Colonic mucosa (tissue), 4 donors: ENCODE measurements around the gene COL6A3. TPM values are rescaled to one million over a fixed set of nuclear protein-coding genes. Genes with fewer than 3 reads are reported as not detected.

Experiments
- DNase-seq: peaks from one replicate; pipeline ENCODE4 v3.0.0-alpha.2; 2020
- H3K27ac ChIP-seq: fragments of 200-600 bp; one replicate; pipeline ENCODE4 v1.8.0; 2021
- H3K27me3 ChIP-seq: fragments of 200-600 bp; one replicate; pipeline ENCODE4 v1.8.0; 2021
- H3K36me3 ChIP-seq: fragments of 200-600 bp; one replicate; pipeline ENCODE4 v1.8.0; 2021
- H3K4me1 ChIP-seq: fragments of 200-600 bp; one replicate; pipeline ENCODE4 v1.8.0; 2021; ENCODE audit warnings: mild to moderate bottlenecking
- H3K4me3 ChIP-seq: fragments of 200-600 bp; one replicate; pipeline ENCODE4 v1.8.0; 2021
- H3K9ac ChIP-seq, 2 donors: one replicate each; pipeline ENCODE4 v1.7.0; 2013; ENCODE audit warnings: control low read depth in 2 of 2, low read depth in 2 of 2, low read length in 2 of 2
- H3K9me3 ChIP-seq: fragments of 200-600 bp; one replicate; pipeline ENCODE4 v1.8.0; 2021
- intact Hi-C: fragments of 100-400 bp; cut with DNase I; formaldehyde crosslinking; loops from one replicate; pipeline ENCODE4 v1.14.1; 2022
- total RNA-seq, 2 donors: library from RNA; stranded (reverse); fragmentation: NEBNext Ultra II Directional in 1 of 2; extraction: Animal tissue kit (Norgen Biotek cat#: 25700) in 1 of 2; gene quantifications; one replicate each; pipeline ENCODE4 v1.2.1, GENCODE V29; 2021
- TF ChIP-seq, protein P1 (sequence below): fragments of 200-600 bp; IDR thresholded peaks from one replicate; pipeline ENCODE4 v1.8.0; 2022; ENCODE audit warnings: antibody characterized with exemption, mild to moderate bottlenecking
- donor health status: healthy.
- donor health status: DM: no; HTN: no; CAD: no.
- donor health status: DM: no; HTN: no; CAD: no.

COL6A3 gene
- total RNA-seq, 2 donors from 2014 or later: 28.4 to 80.9 TPM

DNA sequence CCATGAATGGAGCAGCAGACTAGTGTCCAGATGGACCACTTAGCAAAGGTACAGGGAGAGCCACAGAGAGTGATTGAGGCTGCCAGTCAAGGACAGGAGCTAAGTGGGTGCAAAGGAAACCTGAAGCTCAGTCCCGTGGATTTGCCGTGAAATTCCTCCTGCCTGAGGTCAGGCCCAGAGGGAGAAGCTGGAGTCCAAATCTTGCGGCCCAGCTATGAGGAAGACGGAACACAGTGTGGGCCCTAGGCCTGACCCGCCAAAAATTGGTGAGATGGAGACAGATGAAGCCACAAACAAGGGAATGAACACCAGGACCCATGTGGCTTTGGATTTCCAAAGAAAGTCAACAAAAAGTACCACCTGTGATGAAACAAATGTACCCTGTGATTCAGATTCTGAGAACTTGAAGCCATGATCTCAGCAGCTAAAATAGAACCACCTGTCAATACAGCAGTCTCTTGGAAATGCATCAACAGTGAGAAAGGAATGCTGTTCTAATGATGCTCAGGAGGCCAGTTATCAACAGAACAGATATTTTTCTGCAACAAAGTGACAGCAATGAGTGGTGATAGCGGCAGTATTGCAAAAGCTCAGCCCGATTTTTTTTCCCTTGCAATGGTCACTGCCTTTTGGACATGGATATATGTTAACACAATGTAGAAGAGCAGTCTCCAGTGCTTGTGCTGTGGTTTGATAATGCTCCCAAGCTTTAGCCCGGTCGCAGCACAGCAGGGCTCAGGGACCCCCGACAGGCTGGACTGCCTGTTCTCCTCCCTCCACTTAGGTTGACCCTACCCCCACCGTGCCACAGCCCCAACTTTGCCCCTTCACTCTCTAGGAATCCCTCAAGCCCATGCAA, 10.7 kb downstream of the COL6A3 start:
- Histone ChIP-seq H3K27me3 (no peaks in the 10 kb centered on the region), H3K4me3 (no peak overlapping the region), H3K9me3 (no peaks in the 10 kb centered on the region), H3K4me1 (no peaks in the 10 kb centered on the region), H3K9ac (no peak overlapping the region), H3K27ac (no peak overlapping the region), H3K36me3 (no peaks in the 10 kb centered on the region)
- intact Hi-C loops: no loop called here
- TF ChIP-seq, protein P1, sequence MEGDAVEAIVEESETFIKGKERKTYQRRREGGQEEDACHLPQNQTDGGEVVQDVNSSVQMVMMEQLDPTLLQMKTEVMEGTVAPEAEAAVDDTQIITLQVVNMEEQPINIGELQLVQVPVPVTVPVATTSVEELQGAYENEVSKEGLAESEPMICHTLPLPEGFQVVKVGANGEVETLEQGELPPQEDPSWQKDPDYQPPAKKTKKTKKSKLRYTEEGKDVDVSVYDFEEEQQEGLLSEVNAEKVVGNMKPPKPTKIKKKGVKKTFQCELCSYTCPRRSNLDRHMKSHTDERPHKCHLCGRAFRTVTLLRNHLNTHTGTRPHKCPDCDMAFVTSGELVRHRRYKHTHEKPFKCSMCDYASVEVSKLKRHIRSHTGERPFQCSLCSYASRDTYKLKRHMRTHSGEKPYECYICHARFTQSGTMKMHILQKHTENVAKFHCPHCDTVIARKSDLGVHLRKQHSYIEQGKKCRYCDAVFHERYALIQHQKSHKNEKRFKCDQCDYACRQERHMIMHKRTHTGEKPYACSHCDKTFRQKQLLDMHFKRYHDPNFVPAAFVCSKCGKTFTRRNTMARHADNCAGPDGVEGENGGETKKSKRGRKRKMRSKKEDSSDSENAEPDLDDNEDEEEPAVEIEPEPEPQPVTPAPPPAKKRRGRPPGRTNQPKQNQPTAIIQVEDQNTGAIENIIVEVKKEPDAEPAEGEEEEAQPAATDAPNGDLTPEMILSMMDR: no peak
- DNase-seq: no peak

DNA sequence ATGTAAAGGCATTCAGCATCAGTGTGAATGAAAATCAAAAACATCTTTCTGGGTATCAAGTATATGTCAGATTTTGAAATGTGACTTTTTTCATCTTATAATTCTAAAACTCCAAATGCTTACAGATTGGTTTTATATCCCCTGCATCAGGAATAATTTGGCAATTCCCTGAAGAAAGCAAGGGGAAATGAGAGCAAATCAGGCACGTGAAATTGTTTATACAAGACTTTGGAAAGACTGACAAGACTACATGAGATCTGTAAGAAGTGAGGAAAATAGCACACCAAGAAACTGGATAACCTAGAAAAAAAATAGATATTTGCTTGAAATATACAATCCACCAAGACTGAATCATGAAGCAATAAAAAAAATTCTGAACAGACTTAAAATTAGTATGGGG, 13.8 kb downstream of the COL6A3 start:
- Histone ChIP-seq H3K27me3 (no peaks in the 10 kb centered on the region), H3K4me3 (no peak overlapping the region), H3K27ac (no peak overlapping the region), H3K4me1 (no peaks in the 10 kb centered on the region), H3K9ac (no peak overlapping the region), H3K36me3 (no peaks in the 10 kb centered on the region), H3K9me3 (no peaks in the 10 kb centered on the region)
- TF ChIP-seq, protein P1: no peak
- no peak for DNase-seq
- intact Hi-C loops: no loop called here

DNA sequence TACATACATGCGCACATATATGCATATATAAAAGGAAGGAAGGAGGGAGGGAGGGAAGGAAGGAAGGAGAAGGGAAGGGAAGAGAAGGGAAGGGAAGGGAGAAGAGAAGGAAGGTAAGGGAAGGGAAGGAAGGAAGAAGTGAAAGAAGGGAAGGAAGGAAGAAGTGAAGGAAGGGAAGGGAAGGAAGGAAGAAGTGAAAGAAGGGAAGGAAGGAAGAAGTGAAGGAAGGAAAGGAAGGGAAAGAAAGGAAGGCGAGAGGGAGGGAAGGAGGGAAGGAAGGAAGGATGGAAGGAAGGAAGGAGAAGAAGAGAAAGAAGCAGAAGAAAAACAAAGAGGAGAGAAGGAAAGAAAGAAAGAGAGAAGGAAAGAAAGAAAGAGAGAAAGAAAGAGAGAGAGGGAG, 16.9 kb downstream of the COL6A3 start:
- H3K4me1 ChIP-seq: no peaks in the 10 kb centered on the region
- no peaks in the 10 kb centered on the region for H3K36me3 ChIP-seq
- TF ChIP-seq, protein P1: no peak
- H3K9me3 ChIP-seq: no peaks in the 10 kb centered on the region
- no peak overlapping the region for H3K9ac ChIP-seq
- DNase-seq: no peak
- no peaks in the 10 kb centered on the region for H3K27me3 ChIP-seq
- intact Hi-C loops: no loop called here
- H3K4me3 ChIP-seq: no peak overlapping the region
- no peak overlapping the region for H3K27ac ChIP-seq

DNA sequence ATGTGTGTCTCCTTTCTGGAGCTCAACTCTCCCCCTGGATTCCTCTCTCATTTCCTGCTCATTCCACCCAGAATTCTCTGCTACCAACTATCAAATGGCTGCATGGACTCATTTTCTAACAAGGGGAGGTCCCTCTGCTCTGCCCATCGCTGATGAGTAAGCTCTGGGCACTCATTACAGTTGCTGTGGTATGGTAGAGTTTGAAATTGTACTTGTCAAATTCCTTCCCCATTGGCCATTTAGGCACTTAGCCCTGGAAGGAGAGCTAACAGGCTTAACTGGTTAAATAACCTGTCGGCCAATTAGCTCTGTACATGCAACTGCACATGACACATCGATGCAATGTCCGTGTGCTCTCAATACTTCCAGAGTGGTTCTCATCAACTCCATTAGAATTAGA, 20.4 kb downstream of the COL6A3 start:
- no peaks in the 10 kb centered on the region for H3K36me3 ChIP-seq

DNA sequence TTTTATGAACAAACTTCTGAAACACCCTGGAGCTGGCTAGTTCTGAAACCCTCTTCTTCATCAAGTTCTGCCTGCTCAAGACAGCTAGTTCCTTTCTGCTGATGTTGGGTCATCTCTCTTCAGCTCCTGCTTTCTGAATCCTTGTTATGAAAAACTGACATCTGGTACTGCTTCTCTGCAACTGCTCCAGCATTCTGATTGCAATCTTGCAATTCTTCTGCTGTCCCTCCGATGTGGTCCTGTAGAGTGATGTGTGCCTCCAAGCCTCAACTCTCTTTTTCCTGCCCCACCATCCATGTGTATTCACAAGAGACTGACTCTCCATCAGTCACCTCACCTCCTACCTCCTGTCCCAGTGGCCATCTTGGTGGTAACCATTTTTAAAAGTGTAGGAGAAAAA, 21.8 kb downstream of the COL6A3 start:
- H3K4me3 ChIP-seq: no peak overlapping the region
- H3K9ac ChIP-seq: no peak overlapping the region
- TF ChIP-seq, protein P1: no peak
- H3K9me3 ChIP-seq: no peaks in the 10 kb centered on the region
- H3K36me3 ChIP-seq: no peaks in the 10 kb centered on the region
- no peak overlapping the region for H3K27ac ChIP-seq
- H3K27me3 ChIP-seq: no peaks in the 10 kb centered on the region
- H3K4me1 ChIP-seq: no peaks in the 10 kb centered on the region
- no peak for DNase-seq
- intact Hi-C loops: no loop called here

More for the DNA sequence above, 20.4 kb downstream of the COL6A3 start:
- no peaks in the 10 kb centered on the region for H3K4me1 ChIP-seq
- no peaks in the 10 kb centered on the region for H3K9me3 ChIP-seq
- no peaks in the 10 kb centered on the region for H3K27me3 ChIP-seq
- TF ChIP-seq, protein P1: no peak
- no peak overlapping the region for H3K4me3 ChIP-seq
- DNase-seq: no peak
- no peak overlapping the region for H3K27ac ChIP-seq
- no peak overlapping the region for H3K9ac ChIP-seq
- intact Hi-C loops: no loop called here
